ENCODE data around the gene PLEKHA1.

Gene PLEKHA1

DNA sequence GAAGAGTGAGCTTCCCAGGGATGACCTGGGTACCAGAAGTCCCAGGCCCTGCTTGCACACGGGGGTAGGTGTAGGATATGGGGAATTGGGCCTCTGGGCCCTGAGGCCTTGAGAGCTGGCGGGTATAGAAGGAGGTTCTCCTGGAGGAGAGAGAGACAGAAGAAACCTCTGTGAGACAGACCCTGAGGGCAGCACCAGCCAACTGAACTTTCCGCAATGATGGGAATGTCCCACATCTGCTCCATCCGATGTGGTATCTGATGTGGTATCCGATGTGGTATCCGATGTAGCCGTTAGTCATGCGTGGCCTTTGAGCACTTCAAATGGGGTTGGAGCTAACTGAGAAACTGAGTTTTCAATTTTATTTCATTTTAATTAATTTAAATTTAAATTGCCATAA is 30.6 kb upstream of the PLEKHA1 start:
- Histone ChIP-seq H3K27me3 (ENCODE audit: insufficient read depth, low read depth, severe bottlenecking) (no peaks in the 10 kb centered on the region), H3K4me3 (ENCODE audit: low read depth, low read length) (no peak overlapping the region), H3K9me3 (ENCODE audit: severe bottlenecking) (no peaks in the 10 kb centered on the region), H3K36me3 (no peaks in the 10 kb centered on the region), H3K27ac (no peak overlapping the region)
- no peak for DNase-seq
- TF ChIP-seq CTCF (IDR thresholded peaks at IDR 0.05; ENCODE audit: low read depth, low read length) = no peak

DNA sequence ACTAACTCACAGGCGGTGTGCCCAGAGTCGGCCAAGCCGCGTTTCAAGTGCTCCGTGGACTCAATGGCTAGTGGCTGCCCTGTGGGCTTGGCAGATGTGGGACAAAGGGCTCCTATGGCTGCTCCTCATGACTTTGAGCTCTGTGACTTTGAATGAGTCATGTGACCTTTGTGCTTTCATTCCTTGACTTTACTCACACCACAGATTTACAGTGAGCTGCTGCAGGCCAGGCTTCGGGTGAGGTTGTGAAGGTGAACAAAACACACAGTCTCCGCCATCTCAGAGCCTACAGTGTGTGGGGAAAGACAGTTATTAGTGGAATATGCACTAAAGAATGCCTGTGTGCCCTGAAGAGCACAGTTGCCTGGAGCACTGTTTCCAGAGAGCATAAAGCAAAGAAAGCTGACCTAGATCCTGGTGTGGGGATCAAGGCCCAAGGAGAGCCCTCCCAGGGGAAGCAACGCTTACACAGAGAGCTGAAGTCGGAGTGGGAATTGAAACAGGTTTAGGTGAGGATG is 29.7 kb upstream of the PLEKHA1 start:
- no peaks in the 10 kb centered on the region for H3K27me3 ChIP-seq (ENCODE audit: insufficient read depth, low read depth, severe bottlenecking)
- no peak overlapping the region for H3K27ac ChIP-seq
- H3K4me3 ChIP-seq (ENCODE audit: low read depth, low read length) = no peak overlapping the region
- no peaks in the 10 kb centered on the region for H3K36me3 ChIP-seq
- H3K9me3 ChIP-seq (ENCODE audit: severe bottlenecking) = no peaks in the 10 kb centered on the region
- TF ChIP-seq CTCF (IDR thresholded peaks at IDR 0.05; ENCODE audit: low read depth, low read length) = no peak
- no peak for DNase-seq

DNA sequence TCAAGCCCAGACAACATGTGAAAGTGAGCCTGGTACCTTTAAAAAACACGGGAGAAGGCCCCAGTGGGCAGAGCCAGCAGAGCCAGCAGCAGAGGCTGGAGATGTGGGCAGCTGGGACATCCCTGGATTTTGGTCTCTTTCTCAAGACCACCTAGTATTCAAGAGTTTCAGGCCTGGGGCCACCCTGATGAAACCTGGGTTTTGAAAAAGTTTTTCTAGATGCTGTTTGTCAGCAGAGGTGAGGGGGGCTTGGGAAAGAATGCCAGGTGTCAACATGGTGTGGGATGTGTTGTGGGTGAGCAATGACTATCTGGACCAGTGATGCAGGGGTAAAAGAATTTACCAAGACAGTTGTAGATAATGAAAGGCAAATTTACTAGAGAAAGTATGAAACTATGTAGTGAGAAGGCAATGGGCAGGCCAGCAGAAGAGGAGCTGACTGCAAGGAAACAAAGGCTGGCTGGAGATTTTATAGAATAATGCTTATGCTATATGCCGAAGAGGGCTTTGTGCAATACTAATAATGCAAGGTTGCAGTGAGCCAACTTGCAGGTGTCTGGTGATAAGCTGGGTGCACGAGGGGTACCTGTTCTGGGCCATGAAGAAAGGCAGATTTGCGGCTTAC is 28.1 kb upstream of the PLEKHA1 start:
- Histone ChIP-seq H3K36me3 (no peaks in the 10 kb centered on the region), H3K9me3 (ENCODE audit: severe bottlenecking) (no peaks in the 10 kb centered on the region), H3K27me3 (ENCODE audit: insufficient read depth, low read depth, severe bottlenecking) (no peaks in the 10 kb centered on the region), H3K27ac (no peak overlapping the region), H3K4me3 (ENCODE audit: low read depth, low read length) (no peak overlapping the region)
- no peak for DNase-seq
- TF ChIP-seq CTCF (IDR thresholded peaks at IDR 0.05; ENCODE audit: low read depth, low read length) = no peak

DNA sequence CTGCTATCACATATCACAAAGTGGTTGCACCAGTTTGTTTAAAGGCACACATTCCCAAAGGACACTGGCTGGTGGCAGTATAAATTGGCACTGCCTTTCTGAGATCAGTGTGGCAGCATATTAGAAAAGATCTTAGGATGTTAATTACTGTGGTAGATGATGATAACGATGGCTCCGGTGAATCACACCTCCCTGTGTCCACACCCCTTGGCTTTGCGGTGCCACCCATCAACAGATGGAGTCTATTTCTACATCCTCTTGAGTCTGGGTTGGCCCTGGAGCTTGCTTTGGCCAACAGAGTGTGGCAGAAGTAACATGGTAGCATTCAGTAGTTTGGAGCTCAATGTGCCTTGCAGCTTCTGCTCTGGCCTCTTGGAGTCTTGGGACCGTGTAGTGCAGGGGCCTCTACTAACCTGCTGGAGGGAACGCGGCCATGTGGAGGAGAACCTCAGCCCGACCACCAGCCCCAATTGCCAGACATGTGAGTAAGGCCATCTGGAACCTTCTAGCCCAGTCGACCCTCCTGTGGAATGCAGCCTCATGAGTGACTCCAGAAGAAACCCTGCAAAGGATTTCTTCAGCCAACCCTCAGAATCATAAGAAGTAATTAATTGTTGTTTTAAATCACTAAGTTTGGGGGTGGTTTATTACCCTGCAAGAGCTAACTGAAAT is 27.2 kb upstream of the PLEKHA1 start:
- no peak for DNase-seq
- Histone ChIP-seq H3K27me3 (ENCODE audit: insufficient read depth, low read depth, severe bottlenecking) (no peaks in the 10 kb centered on the region), H3K9me3 (ENCODE audit: severe bottlenecking) (no peaks in the 10 kb centered on the region), H3K36me3 (no peaks in the 10 kb centered on the region), H3K27ac (no peak overlapping the region), H3K4me3 (ENCODE audit: low read depth, low read length) (no peak overlapping the region)
- TF ChIP-seq CTCF (IDR thresholded peaks at IDR 0.05; ENCODE audit: low read depth, low read length) = no peak

- Histone ChIP-seq H3K27ac (no peak overlapping the region), H3K27me3 (ENCODE audit: insufficient read depth, low read depth, severe bottlenecking) (no peaks in the 10 kb centered on the region), H3K9me3 (ENCODE audit: severe bottlenecking) (no peaks in the 10 kb centered on the region), H3K36me3 (no peaks in the 10 kb centered on the region), H3K4me3 (ENCODE audit: low read depth, low read length) (no peak overlapping the region)
- peak; percentile 12 for DNase-seq
- no peak for TF ChIP-seq CTCF (IDR thresholded peaks at IDR 0.05; ENCODE audit: low read depth, low read length)
Observed at GRCh38 chr10:122348512-122348911, 26.0 kb upstream of the PLEKHA1 start.

Data from WERI-Rb-1 (cell line).